NCI-H446 (cell line): ENCODE measurements around the gene TERB2.
"Not testable (repeated sequence)": the region's sequence is repeated elsewhere in the genome, so short reads cannot be mapped to it uniquely, and the experiment has no call there.

Experiments used
- DNase-seq, 2 experiments: peaks; one replicate each; lab custom pipeline; 2025; lab: John Stamatoyannopoulos, UW

Gene TERB2, protein sequence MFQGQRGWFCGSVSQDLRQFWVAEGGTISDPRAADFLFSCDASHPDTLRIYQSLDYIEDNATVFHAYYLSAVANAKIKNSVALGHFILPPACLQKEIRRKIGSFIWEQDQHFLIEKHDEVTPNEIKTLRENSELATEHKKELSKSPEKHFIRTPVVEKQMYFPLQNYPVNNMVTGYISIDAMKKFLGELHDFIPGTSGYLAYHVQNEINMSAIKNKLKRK

DNA sequence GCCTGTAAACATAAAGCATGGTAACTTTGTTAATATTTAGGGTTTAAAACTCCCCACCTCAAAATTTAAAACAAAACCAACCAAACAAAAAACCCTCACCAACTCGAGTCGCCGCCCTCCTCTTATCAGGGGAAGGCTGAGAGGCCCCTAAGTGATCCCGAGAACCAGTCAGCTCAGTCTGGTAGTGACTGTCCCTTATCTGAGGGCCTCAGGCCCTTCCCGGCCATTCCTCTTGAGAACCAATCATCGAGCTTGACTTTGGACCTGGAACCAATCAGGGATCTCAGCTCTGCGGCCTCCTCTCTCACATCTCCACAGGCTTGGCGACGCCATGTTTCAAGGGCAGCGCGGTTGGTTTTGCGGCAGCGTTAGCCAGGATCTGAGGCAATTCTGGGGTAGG, at the start of gene TERB2:
Gene TERB2, plus strand, starts transcription at position 300 of the 400 bp plus-strand sequence. Its CDS starts 32 bp downstream, at position 332.
- no peak for DNase-seq

DNA sequence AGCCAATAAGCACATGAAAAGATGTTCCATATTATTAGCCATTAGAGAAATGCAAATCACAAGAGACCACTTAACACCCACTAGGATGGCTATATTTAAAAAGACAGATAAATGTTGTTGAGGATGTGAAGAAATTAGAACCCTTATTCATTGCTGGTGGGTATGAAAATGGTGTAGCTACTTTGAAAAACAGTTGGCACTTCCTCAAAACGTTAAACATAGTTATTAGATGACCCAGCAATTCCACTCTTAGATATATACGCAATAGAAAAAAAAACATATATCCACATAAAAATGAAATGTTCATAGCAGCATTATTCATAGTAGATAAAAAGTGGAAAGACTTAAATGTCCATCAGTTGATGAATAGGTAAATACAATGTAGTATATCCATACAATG, 47.1 kb upstream of the TERB2 start:
- DNase-seq: no peak

DNA sequence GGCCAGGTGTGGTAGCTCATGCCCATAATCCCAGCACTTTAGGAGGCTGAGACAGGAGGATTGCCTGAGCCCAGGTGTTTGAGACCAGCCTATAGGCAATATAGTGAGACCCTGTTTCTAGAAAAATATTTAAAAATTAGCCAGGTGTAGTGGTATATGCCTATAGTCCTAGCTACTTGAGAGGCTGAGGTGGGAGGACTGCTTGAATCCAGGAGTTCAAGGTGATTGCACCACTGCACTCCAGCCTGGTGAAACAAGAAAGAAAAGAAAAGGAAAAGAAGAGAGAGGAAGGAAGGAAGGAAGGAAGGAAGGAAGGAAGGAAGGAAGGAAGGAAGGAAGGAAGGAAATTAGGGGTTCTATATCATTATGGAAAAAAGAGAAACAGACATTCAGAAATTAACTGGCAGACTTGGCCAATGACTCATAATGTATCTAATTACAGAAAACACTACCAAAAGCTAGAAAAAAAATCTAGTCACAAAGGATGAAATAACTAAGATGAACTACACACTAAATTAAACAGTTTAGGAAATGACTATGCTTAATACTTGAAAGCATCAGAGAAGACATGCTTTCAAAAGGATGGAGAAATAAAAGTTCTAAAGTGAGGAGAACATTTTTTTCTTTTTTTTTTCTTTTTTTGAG, 45.4 kb upstream of the TERB2 start:
- no peak for DNase-seq

DNA sequence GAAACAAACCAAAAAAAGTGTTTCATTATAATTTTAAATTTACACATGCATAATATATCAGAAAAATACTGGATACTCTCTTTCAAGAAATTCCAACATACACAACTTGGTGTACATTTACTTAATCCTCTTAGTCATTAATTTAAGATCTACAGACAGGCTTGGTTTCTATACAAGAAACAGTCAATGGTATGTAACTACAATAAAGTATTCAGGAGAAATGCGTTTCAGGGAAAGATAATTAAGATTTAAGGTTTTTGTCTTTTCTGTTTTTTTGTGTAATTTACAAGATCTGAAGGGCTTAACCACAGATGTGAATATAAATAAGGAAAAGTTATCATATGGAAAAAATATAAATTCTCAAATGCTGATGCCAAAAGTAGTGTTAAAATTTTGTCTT, 44.3 kb upstream of the TERB2 start:
- not testable (repeated sequence) for DNase-seq

DNA sequence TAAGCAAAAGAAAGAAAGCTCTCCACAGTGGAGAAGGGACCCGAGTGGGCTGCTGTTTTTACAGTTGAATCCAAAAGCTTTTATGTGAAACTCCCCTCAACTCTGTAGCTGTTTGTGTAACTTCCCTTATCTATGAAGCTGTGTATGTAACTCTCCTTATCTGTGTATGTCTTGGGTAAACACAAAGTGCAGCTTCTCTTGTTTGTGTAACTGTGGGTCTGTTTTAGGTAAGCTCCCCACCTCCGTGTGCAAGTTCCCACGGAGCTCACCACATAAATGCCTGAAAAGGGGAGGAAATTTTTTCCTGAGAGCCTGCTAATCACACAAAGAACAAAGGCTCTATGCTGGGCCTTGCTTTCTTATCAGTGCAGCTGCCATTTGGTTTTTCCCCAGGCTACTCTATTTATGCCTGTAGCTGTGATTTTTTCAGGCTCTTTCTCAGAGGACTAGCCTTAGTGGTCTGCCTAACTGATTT, 43.5 kb upstream of the TERB2 start:
- DNase-seq: not testable (repeated sequence)

DNA sequence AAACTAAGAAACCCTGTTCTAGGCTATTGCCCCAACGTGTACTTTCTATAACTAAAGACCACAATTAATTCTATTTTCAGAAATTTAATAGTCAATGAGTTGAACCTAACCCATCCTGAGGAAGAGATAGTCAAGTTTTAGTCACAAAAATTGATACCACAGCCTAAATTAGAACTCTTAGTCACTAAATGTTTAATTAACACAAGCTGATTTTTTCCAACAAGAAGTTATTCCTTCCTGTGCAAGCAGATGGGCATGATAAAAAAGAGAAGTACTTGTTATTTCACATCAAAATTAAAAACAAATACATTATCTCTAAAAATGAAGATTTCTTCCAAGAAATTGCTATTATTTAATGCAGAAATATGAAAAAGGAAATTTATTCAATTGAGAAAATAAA, 38.4 kb upstream of the TERB2 start:
- no peak for DNase-seq

DNA sequence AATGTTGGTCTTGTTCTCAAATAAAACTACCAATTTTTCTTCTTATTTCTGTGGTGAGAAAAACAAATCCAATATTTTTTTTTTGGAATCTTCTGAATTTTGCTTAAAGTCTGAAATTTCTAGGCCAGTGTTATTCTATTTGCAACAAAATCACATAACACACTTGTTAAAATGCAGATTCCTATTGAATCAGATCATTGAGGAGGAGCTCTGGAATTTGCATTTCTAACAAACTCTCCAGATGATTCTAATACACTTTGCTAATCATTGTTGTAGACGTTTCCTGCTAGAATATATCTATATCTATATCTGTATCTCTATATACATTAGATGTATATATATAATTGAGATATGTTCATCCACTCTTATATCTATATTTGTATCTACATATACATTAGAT, 27.8 kb upstream of the TERB2 start:
- DNase-seq: not testable (repeated sequence)

DNA sequence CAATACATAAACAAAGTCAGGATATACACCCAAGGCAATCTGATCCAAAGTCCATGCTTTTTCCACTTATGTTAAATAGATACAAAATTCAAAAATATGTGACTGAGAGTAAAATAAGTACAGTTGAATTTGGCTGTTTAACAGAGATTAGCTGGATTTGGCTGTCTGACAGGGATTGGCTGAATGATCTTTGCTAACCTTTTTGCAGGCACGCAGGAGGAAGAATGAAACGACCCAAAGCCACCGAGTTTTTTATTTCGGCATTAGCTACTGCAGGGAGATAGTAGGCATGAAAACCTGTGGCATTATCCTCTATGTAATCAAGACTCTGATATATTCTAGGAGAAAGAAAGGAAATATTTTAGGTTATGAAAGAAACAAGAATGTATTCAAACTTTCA, 26.2 kb upstream of the TERB2 start:
- not testable (repeated sequence) for DNase-seq

DNA sequence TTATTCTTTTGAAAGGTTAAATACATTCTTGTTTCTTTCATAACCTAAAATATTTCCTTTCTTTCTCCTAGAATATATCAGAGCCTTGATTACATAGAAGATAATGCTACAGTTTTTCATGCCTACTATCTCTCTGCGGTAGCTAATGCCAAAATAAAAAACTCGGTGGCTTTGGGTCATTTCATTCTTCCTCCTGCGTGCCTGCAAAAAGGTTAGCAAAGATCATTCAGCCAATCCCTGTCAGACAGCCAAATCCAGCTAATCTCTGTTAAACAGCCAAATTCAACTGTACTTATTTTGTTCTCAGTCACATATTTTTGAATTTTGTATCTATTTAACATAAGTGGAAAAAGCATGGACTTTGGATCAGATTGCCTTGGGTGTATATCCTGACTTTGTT, 1.8 kb downstream of the TERB2 start:
- not testable (repeated sequence) for DNase-seq

DNA sequence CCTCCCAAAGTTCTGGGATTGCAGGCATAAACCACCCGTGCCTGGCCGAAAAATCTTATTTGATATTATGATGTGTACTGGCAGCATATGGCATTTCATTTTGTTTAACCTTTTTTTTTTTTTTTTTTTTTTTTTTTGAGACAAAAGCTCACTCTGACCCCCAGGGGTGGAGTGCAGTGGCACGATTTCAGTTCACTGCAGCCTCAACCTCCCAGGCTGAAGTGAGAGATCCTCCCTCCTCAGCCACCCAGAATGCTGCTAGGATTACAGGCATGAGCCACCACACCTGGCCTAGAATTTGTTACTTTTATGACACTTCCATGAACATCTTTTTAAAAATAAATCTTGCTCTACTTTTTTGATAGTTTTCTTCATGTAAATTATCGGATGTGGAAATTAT, 12.0 kb downstream of the TERB2 start:
- DNase-seq: no peak

DNA sequence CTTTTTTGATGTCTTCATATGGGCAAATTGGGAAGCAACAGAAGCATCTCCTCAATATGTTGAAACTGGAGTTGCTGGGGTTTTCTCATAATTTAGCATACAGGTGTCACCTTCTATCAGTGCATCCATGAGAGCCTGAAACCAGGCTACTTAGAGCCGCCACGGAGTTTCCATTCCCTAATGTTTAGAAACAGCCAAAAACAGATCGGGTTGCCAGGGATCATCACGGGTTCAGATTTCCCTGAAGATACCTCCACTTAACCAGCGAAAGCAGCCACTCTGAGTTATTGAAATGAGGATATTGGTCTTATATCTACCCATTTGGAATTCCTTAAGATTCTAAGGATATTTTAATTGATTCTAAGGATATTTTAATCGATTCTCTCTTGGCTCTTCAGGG, 14.5 kb downstream of the TERB2 start:
- DNase-seq: no peak

DNA sequence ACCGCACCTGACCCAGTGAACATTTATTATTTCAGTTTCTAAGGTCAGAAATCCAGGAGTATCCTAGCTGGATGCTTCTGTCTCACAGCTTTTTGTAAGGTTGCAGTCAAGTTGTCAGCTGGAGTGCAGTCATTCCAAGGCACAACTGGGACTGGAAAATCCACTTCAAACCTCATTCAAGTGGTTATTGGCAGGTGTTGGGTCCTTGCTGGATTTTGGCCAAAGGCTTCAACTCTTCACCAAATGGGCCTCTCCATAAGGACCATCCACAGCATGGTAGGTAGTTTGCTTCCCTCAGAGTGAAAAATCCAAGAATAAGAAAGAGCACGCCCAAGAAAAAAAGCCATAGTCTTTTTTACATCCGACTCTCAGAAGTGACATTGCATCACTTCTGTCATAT, 19.7 kb downstream of the TERB2 start:
- DNase-seq: peak in 1 of 2 experiments; percentile 5

DNA sequence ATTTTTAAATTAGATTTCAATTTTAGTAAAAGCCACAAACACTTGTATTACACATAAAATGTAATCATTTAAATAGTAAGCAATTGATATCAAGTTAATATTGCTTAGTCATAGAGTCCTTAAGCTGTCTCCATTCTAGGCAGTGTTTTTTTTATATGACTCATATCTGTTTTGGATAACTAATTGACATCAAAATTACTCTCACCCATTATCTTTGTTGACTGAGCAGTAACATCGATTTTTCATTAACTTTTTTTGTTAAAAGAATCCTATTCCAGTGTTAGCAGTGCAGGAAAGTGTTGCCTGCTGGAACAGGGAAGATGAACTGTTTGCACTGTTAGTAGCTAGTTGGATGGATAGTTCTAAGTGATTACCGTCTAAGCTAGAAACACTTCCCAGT, 21.3 kb downstream of the TERB2 start:
- DNase-seq: not testable (repeated sequence)

DNA sequence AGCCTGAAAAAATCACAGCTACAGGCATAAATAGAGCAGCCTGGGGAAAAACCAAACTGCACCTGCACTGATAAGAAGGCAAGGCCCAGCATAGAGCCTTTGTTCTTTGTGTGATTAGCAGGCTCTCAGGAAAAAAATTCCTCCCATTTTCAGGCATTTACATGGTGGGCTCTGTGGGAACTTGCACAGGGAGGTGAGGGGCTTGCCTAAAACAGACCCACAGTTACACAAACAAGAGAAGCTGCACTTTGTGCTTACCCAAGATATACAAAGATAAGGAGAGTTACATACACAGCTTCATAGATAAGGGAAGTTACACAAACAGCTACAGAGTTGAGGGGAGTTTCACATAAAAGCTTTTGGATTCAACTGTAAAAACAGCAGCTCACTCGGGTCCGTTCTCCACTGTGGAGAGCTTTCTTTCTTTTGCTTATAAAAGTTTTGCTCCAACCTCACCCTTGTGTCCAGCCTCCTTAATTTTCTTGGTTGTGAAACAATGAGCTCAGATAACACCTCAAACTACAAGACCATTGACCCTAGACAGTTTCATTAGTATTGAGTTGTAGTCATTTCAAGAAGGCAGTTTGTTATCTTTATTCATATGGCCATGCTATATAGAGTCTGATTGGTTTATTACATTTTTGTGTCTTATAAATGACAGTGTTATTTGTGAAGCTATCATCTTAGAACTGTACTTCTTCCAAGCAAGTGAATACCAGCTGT, 23.3 kb downstream of the TERB2 start:
- not testable (repeated sequence) for DNase-seq

DNA sequence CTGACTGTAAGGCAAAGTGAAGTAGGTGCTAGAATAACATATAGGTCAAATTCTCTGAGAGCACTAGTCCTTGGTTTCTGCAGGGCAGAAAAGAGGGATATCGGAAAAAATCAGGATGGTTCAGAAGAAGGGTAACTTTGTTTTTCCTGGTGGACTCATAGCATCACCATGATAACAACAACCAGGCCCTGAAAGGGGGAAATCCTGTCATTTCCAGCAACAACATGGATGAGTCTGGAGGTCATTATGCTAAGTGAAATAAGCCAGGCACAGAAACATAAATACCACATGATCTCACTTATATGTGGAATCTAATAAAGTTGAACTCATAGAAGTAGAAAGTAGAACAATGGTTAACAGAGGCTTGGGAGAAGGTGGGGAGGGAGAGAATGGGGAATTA, 27.7 kb downstream of the TERB2 start:
- not testable (repeated sequence) for DNase-seq

DNA sequence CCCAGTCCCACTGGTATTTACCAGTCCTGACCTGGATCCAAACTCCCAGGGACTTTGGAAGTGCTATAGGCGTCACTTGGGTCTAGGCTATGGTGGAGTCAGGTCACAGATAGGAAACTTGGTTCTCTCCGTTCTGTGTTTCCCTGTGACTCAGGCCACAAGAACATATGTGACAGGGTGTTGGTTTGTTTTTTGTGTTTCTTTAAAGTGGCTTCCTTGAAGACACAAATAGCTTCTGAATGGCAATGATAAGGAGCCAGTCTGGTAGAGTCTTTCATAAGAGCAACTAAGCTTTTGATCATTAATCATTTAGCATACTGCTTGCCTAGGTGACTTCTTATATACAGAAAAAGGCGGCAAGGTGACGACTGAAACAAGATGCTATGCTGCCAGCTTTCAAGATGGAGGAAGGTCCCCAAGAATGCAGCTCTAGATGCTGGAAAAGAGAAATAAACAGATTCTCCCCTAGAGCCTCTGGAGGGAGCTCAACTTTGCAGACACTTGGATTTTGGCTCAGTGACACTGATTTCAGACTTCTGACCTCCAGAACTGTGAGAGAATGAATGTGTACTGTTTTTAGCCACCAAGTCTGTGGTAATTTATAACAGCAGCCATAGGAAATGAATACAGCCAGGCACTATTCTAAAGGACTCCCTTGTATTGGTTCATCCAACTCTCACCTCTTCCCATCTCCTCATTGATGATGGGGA, 30.0 kb downstream of the TERB2 start:
- DNase-seq: not testable (repeated sequence)

DNA sequence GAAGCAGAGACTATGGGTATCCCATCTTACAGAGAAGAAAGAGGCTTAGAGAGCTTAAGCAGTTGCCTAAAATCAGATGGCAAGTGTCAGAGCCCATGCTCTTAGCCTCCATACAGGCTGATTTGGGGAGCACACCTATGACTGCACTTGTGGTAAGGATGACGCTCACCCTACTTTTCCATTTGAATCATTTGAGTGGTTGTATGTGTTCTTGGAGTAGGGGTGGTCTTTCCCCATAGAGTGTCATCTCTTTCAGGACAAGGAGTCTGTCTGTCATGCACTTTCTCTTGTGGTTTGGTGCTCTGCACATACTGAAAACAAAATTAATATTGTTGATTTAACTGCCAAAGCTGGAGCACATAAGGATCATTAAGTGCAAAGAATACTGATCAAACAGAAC, 31.2 kb downstream of the TERB2 start:
- DNase-seq: not testable (repeated sequence)

DNA sequence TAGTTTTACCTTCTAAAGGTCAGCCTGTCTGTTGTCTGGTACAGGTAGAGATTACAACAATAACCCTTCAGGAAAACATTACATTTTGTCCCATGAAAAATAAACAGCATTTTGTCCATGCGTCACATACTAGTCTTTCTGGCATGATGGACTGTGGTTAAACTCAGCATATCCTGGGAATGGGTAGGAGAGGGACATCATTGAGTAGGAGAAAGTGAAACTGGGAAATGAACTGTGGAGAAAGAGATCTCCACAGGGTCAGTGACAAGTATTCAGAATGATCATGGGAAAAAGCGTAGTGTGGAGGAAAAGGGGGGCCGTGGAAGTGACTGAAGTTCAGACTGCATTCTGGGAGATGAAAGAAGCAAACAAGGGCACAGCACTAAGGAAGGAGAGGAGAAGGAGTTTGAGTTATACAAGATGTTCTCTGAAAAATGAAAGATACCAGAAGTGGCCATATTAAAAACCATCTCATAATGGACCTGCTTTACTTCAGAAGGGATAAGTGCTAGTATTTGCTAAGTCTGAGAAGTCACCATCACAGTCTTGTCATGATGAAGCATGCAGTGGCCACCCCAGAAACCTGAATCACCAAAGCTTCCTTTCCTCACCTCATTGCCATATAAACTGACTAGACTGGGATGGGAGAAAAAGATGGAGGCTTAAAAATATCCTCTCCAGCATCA, 31.8 kb downstream of the TERB2 start:
- DNase-seq: not testable (repeated sequence)

DNA sequence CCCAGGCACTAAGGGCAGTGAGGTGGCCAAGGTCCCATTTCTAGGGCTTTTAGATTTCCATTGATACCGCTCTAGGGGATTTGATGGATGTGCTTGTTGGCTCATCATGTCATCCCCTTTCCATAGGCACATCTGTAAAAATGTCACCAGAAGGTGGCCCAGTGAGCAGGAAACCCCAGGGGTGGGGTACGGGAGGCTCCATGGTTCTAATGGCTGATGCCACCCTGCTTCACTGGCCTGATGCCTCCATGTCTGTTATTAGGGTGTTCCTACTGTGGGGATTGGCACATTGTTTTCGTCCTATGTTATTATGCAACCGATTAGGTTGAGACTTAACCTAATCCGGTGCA, 32.4 kb downstream of the TERB2 start:
- DNase-seq: not testable (repeated sequence)

DNA sequence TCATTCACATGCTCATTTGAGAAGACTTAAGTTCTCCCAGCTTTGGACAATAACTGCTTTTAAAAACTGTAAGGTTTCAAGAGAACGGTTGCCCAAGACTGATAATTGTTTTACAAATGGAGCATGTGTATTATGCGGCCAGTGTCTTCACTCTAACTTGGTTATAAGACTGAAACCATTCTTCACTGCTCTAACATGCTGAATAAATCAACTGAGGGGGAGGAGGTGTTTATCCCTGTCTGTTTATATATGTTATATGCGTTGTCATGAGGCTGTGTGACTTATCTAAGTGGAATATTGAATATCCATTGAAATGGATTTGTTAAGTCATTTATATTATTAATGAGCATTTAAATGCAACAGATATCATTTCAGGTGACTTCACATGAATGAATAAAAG, 41.1 kb downstream of the TERB2 start:
- DNase-seq: not testable (repeated sequence)

DNA sequence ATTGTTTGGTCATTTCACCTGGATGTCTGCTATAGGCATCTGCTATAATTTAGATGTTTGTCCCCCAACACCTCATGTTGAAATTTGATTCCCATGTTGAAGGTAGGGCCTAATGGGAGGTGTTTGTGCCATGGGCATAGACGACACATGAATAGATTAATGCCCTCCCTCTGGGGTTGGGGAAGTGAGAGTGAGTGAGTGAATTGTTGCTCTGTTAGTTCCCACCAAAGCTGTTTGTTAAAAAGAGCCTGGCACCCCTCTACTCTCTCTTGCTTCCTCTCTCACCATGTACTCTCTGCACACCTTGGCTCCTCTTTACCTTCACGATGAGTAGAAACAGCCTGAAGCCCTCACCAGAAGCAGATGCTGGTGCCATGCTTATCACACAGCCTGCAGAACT, 42.6 kb downstream of the TERB2 start:
- no peak for DNase-seq

DNA sequence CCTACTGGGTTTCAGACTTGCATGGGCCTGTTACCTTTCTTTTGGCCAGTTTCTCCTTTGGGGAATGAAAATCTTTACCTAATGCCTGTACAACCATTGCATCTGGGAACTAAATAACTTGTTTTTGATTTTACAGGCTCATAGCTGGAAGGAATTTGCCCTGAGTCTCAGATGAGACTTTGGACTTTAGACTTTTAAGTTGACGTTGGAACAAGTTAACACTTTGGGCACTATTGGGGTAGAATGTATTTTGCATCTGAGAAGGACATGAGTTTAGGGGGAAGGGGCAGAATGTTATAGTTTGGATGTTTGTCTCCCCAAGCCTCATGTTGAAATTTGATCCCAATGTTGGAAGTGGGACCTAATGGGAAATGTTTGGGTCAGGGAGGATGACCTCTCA, 44.7 kb downstream of the TERB2 start:
- DNase-seq: not testable (repeated sequence)
